Fibroblast of mammary gland (primary cell): ENCODE results near the gene PTPRK.

Experiments
- DNase-seq: peaks from one replicate; pipeline ENCODE4 v3.0.0-alpha.2; 2010; ENCODE audit warnings: low read depth
- H3K4me3 ChIP-seq: 2 replicates; pipeline ENCODE4 v1.5.1; 2011; ENCODE audit warnings: low read depth, mild to moderate bottlenecking, low read length, moderate library complexity; ENCODE audit not compliant: control insufficient read depth
- CTCF ChIP-seq: conservative IDR thresholded peaks from 2 replicates; pipeline ENCODE4 v1.5.1; 2011; ENCODE audit warnings: low read depth, low read length, inconsistent platforms; ENCODE audit not compliant: control insufficient read depth, insufficient read depth

PTPRK gene

GRCh38 chr6:127966616-127967015 is 553.8 kb downstream of the PTPRK start:
- no peak for TF ChIP-seq CTCF
- DNase-seq, result no peak
- no peak overlapping the region for H3K4me3 ChIP-seq

- DNase-seq, result no peak
- TF ChIP-seq CTCF, result no peak
- no peak overlapping the region for H3K4me3 ChIP-seq
These were observed 556.9 kb downstream of the PTPRK start for GRCh38 chr6:127963495-127963894.

GRCh38 chr6:127959869-127960268 is 560.5 kb downstream of the PTPRK start:
- no peak overlapping the region for H3K4me3 ChIP-seq
- TF ChIP-seq CTCF, result no peak
- no peak for DNase-seq

- no peak for TF ChIP-seq CTCF
- DNase-seq, result no peak
- no peak overlapping the region for H3K4me3 ChIP-seq
These were observed 563.4 kb downstream of the PTPRK start for GRCh38 chr6:127956956-127957355.

- no peak overlapping the region for H3K4me3 ChIP-seq
- peak; percentile 35 for DNase-seq
- peak; percentile 20 for TF ChIP-seq CTCF
These were observed 564.0 kb downstream of the PTPRK start for GRCh38 chr6:127956260-127956888.

GRCh38 chr6:127954082-127954481 is 566.3 kb downstream of the PTPRK start:
- TF ChIP-seq CTCF, result no peak
- DNase-seq, result no peak

GRCh38 chr6:127952831-127953230 is 567.6 kb downstream of the PTPRK start:
- TF ChIP-seq CTCF, result no peak
- no peak for DNase-seq
- no peak overlapping the region for H3K4me3 ChIP-seq

More at GRCh38 chr6:127954082-127954481, 566.3 kb downstream of the PTPRK start:
- no peak overlapping the region for H3K4me3 ChIP-seq
